Mucosa of stomach (tissue), 1 donor: ENCODE measurements around the gene UGT1A8.
"Not testable (repeated sequence)": the region's sequence is repeated elsewhere in the genome, so short reads cannot be mapped to it uniquely, and the experiment has no call there.

ENCODE experiments used
- H3K27me3 ChIP-seq: one replicate; pipeline ENCODE4 v1.7.0; 2013; ENCODE audit warnings: mild to moderate bottlenecking, low read length; ENCODE audit not compliant: control insufficient read depth, insufficient read depth
- H3K36me3 ChIP-seq: one replicate; pipeline ENCODE4 v1.7.0; 2013; ENCODE audit warnings: low read length; ENCODE audit not compliant: control insufficient read depth, insufficient read depth
- H3K4me1 ChIP-seq: one replicate; pipeline ENCODE4 v1.7.0; 2013; ENCODE audit warnings: mild to moderate bottlenecking, low read length; ENCODE audit not compliant: control insufficient read depth, insufficient read depth
- H3K4me3 ChIP-seq: one replicate; pipeline ENCODE4 v1.7.0; 2013; ENCODE audit warnings: low read length
- H3K9ac ChIP-seq: one replicate; pipeline ENCODE4 v1.7.0; 2013; ENCODE audit warnings: mild to moderate bottlenecking, low read length, moderate library complexity
- H3K9me3 ChIP-seq: one replicate; pipeline ENCODE4 v1.7.0; 2013; ENCODE audit warnings: mild to moderate bottlenecking, low read length, moderate library complexity; ENCODE audit not compliant: control insufficient read depth
- donor health status: Pancreatic carcinoma.

UGT1A8 gene

DNA sequence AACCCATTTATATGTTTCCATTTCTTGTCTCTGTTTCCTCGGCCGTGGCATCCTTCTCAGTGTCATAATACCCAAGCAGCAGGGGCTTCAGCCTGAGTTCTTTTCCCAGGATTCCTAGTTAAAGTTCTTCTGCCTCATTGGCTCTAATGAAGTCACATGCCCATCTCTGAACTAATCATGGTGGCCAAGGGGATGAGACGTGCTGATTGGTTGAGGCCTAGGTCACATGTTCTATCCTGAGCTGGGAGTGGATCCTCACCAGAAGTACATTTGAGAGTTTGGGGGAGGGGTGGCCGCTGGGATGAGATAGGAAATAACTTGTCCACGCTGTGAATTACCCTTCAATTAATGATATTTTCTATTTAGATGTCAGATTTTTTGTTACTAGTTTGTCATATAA, 91.5 kb downstream of the UGT1A8 start:
- Histone ChIP-seq H3K27me3 (no peaks in the 10 kb centered on the region), H3K9me3 (no peaks in the 10 kb centered on the region), H3K4me1 (peaks cover 44% of the 10 kb centered on the region), H3K4me3 (no peak overlapping the region), H3K36me3 (no peaks in the 10 kb centered on the region), H3K9ac (no peak overlapping the region)

DNA sequence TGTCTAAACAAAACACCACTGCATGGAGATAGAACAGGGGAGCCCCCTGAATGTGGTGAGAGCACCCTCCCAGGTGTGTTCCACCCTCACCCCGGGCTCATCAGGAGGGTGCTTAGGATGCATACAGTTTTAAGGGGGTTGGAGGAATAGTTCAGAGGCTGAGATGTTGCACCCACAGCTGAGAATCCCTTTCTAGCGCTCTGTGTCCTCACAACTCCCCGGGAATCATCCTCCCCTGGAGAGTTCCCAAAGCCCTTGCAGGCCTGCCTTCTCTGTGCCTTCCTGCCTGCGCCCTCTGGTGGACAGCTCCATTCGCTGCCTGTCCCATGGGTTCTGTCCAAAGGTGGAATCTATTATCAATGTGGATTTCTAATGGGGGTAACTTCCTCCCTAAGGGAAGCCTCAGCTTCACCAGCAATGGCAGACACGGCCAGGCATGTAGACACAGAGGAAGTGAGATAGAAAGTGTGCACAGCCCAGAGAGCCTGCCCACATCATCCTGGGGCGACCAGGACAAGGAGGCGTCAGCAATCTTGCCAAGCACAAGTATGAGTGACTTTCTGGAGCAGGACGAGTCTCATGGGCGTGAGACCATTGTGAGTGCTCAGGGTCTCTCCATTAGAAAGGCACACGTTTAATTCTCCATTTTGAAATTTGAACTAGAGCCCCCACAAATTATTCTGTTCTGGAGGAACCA, 94.0 kb downstream of the UGT1A8 start:
- H3K36me3 ChIP-seq, result no peaks in the 10 kb centered on the region
- H3K4me1 ChIP-seq, result peaks cover 34% of the 10 kb centered on the region
- no peak overlapping the region for H3K4me3 ChIP-seq
- H3K27me3 ChIP-seq, result no peaks in the 10 kb centered on the region
- no peaks in the 10 kb centered on the region for H3K9me3 ChIP-seq
- no peak overlapping the region for H3K9ac ChIP-seq

DNA sequence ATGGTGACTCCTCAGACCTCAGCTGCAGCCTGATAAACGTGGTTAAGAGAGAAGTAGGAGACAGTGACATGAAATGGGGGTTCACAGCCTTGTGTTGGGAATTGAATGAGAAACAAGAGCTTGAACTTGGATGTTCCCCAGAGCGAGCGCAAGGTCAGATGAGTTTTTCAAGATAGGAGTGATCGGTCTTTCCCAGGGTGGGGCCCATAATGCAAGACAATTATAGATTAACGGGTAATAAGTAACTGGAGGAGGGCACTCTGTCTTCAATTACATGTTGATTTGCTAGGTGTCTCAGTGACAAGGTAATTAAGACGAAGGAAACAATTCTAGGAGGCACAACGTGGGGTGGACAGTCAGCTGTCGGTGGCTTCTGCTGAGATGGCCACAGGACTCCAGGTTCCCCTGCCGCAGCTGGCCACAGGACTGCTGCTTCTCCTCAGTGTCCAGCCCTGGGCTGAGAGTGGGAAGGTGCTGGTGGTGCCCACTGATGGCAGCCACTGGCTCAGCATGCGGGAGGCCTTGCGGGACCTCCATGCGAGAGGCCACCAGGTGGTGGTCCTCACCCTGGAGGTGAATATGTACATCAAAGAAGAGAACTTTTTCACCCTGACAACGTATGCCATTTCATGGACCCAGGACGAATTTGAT, 95.3 kb downstream of the UGT1A8 start, which contains the start of gene UGT1A5:
Gene UGT1A5 (plus strand): TSS at position 297 of the 651 bp plus-strand sequence. CDS start 85 bp downstream, at position 382.
- Histone ChIP-seq H3K9ac (no peak within 1 kb of the TSS), H3K9me3 (no peaks in the 10 kb centered on the region), H3K36me3 (no peaks in the 10 kb centered on the region), H3K27me3 (no peaks in the 10 kb centered on the region), H3K4me3 (no peak within 1 kb of the TSS), H3K4me1 (peaks cover 21% of the 10 kb centered on the region)

DNA sequence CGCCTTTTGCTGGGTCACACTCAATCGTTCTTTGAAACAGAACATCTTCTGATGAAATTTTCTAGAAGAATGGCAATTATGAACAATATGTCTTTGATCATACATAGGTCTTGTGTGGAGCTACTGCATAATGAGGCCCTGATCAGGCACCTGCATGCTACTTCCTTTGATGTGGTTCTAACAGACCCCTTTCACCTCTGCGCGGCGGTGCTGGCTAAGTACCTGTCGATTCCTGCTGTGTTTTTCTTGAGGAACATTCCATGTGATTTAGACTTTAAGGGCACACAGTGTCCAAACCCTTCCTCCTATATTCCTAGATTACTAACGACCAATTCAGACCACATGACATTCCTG, 95.8 kb downstream of the UGT1A8 start:
- no peaks in the 10 kb centered on the region for H3K36me3 ChIP-seq

DNA sequence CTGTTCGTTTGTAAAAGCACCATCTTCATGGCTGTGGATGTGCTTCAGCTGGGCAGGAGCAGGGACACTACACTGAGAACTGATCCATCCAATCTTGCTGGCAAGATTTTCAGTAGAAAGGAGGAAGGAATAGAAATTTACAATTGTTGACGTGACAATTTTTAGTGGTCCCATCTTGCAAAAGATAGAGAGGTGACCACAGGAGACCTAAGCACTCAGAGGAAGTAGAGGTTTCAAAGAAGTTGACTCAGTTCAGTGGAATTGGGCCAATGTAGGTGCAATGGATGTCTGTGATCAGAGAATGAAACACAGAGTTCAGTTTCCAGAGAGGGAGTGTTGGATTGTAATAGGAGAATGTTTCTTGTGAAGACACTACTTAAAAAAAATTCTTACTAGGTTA, 96.7 kb downstream of the UGT1A8 start:
- H3K36me3 ChIP-seq, result no peaks in the 10 kb centered on the region
- H3K27me3 ChIP-seq, result no peaks in the 10 kb centered on the region
- peaks cover 10% of the 10 kb centered on the region for H3K4me1 ChIP-seq
- H3K9ac ChIP-seq, result no peak overlapping the region
- no peak overlapping the region for H3K4me3 ChIP-seq
- H3K9me3 ChIP-seq, result no peaks in the 10 kb centered on the region

More for the DNA sequence above, 95.8 kb downstream of the UGT1A8 start:
- Histone ChIP-seq H3K27me3 (no peaks in the 10 kb centered on the region), H3K9me3 (no peaks in the 10 kb centered on the region), H3K4me3 (no peak overlapping the region), H3K9ac (no peak overlapping the region), H3K4me1 (peaks cover 19% of the 10 kb centered on the region)

DNA sequence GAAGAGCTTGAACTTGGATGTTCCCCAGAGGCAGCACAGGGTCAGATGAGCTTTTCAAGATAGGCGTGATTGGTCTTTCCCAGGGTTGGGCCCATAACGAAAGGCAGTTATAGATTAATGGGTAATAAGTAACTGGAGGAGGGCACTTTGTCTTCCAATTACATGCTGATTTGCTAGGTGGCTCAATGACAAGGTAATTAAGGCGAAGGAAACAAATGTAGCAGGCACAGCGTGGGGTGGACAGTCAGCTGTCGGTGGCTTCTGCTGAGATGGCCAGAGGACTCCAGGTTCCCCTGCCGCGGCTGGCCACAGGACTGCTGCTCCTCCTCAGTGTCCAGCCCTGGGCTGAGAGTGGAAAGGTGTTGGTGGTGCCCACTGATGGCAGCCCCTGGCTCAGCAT, 101.1 kb downstream of the UGT1A8 start, which contains the start of gene UGT1A4:
Gene UGT1A4 (plus strand): TSS at position 185 of the 400 bp plus-strand sequence. CDS start 85 bp downstream, at position 270.
- no peaks in the 10 kb centered on the region for H3K27me3 ChIP-seq
- H3K9ac ChIP-seq, result no peak within 1 kb of the TSS
- no peaks in the 10 kb centered on the region for H3K4me1 ChIP-seq
- no peaks in the 10 kb centered on the region for H3K9me3 ChIP-seq
- H3K36me3 ChIP-seq, result no peaks in the 10 kb centered on the region
- H3K4me3 ChIP-seq, result no peak within 1 kb of the TSS

DNA sequence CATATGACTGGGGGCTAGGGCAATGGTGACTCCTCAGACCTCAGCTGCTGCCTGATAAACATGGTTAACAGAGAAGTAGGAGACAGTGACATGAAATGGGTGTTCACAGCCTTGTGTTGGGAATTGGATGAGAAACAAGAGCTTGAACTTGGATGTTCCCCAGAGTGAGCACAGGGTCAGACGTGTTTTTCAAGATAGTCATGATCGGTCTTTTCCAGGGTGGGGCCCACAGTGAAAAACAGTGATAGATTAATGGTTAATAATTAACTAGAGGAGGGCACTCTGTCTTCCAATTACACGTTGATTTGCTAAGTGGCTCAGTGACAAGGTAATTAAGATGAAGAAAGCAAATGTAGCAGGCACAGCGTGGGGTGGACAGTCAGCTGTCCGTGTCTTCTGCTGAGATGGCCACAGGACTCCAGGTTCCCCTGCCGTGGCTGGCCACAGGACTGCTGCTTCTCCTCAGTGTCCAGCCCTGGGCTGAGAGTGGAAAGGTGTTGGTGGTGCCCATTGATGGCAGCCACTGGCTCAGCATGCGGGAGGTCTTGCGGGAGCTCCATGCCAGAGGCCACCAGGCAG, 111.4 kb downstream of the UGT1A8 start, which contains the start of gene UGT1A3:
Gene UGT1A3 (plus strand): TSS at position 320 of the 579 bp plus-strand sequence. CDS start 85 bp downstream, at position 405.
- Histone ChIP-seq H3K4me1 (peaks cover 13% of the 10 kb centered on the region), H3K27me3 (no peaks in the 10 kb centered on the region), H3K9me3 (no peaks in the 10 kb centered on the region), H3K4me3 (no peak within 1 kb of the TSS), H3K36me3 (no peaks in the 10 kb centered on the region), H3K9ac (no peak within 1 kb of the TSS)

DNA sequence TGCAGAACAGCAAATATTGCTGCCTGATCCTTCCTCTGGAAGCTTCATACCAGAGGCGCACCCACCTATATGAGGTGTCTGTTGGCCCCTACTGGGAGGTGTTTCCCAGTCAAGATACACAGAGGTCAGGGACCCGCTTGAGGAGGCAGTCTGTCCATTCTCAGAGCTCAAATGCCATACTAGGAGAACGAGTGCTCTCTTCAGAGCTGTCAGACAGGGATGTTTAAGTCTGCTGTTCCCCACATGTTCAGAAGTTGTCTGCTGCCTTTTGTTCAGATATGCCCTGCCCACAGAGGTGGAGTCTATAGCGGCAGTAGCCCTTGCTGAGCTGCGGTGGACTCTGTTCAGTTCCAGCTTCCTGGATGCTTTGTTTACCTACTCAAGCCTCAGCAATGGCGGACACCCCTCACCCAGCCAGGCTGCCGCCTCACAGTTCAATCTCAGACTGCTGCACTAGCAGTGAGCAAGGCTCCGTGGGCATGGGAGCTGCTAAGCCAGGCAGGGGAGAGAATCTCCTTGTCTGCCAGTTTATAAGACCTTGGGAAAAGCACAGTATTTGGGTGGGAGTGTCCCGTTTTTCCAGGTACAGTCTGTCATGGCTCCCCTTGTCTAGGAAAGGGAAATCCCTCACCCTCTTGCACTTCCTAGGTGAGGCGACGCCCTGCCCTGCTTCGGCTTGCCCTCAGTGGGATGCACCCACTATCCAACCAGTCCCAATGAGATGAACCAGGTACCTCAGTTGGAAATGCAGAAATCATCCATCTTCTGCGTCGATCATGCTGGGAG, 119.6 kb downstream of the UGT1A8 start:
- H3K27me3 ChIP-seq, H3K9ac ChIP-seq, H3K4me1 ChIP-seq, H3K4me3 ChIP-seq, H3K36me3 ChIP-seq, H3K9me3 ChIP-seq: not testable (repeated sequence)

DNA sequence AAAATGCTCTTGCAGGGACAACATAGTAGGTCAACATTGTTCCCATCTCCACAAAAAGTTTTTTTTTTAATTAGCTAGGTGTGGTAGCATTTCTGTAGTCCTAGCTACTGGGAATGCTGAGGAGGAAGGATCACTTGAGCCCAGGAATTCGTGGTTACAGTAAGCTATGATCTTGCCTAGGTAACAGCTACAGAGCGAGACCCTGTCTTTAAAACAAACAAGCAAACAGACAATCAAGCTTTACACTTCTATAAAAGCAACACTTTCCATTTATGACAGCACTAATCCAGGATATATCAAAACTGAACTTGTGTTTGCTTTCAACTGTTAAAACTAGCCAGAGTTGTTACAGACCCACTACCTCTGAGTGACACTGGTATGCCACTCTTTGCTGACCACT, 123.4 kb downstream of the UGT1A8 start:
- Histone ChIP-seq H3K4me3 (no peak overlapping the region), H3K4me1 (peaks cover 7% of the 10 kb centered on the region), H3K36me3 (no peaks in the 10 kb centered on the region), H3K9ac (no peak overlapping the region), H3K9me3 (no peaks in the 10 kb centered on the region), H3K27me3 (no peaks in the 10 kb centered on the region)

DNA sequence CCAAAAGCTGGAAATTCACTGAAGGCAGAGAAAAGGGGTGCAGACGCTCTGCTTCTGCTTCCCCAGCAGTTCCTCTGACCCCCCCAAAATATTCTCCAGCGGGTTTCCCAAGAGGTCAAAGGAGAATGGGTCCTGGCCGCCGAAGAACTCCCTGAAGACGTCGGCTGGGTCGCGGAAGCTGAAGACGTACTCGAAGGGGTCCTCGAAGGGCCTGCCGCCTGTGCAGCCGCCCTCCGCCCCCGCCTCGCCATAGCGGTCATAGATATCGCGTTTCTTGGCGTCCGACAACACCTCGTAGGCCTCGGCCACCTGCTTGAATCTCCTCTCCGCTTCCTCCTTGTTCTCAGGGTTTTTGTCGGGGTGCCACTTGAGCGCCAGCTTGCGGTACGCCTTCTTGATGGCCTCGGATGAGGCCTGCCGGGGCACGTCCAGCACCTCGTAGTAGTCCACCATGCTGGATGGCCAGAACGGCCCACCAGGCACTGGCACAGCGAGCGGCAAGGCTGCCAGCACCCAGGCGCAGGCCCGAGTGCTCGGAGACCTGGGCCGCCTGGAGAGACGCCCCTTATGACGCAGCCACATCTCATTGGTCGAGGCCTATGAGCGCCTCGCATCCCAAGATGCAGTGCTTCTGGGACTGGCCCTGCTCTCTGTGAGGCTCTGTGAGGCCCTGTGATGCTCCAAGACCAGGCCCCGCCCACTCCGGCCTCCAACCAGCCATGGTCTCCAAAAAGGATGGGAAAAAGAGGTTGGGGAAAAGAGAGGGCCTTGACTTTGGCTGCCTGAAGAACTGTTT, 126.2 kb downstream of the UGT1A8 start:
- H3K4me1 ChIP-seq, result peaks cover 7% of the 10 kb centered on the region
- H3K27me3 ChIP-seq, result no peaks in the 10 kb centered on the region
- no peak overlapping the region for H3K4me3 ChIP-seq
- H3K9me3 ChIP-seq, result no peaks in the 10 kb centered on the region
- H3K9ac ChIP-seq, result no peak overlapping the region
- H3K36me3 ChIP-seq, result no peaks in the 10 kb centered on the region

DNA sequence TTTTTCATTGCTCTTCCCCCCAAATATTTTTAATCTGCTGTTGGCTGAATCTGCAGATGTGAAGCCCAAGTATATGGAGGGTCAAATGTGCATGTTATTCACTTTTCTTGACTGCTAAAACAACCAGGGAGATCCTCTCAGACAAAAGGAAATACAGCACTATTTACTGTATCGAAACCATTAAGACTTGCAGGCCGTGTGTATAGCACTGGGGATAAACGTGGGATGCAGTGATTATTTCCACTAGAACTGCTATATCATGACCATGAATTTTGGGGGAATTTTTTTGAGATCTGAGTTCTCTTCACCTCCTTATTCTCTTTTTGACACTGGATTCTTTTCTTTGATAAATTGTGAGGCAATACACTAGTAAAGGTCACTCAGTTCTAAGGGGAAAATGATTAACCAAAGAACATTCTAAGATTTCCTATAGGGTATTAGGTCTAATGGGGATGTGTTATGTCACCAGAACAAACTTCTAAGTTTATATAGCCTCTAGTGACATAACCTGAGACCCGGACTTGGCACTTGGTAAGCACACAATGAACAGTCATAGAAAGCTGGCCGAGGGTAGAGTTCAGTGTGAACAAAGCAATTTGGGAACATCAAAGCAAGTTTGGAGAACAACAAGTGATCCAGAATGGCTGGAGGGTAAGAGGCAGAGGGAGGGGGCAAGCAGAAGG, 127.8 kb downstream of the UGT1A8 start:
- Histone ChIP-seq H3K9ac (no peak overlapping the region), H3K36me3 (no peaks in the 10 kb centered on the region), H3K9me3 (no peaks in the 10 kb centered on the region), H3K4me3 (no peak overlapping the region), H3K27me3 (no peaks in the 10 kb centered on the region), H3K4me1 (no peaks in the 10 kb centered on the region)
